NCI-H1417 (cell line): ENCODE measurements around the gene LRRK1.
"Not testable (repeated sequence)": the region's sequence is repeated elsewhere in the genome, so short reads cannot be mapped to it uniquely, and the experiment has no call there.

Source experiments
- DNase-seq, 3 experiments: peaks; one replicate each; lab custom pipeline; 2025; lab: John Stamatoyannopoulos, UW

LRRK1 gene

DNA sequence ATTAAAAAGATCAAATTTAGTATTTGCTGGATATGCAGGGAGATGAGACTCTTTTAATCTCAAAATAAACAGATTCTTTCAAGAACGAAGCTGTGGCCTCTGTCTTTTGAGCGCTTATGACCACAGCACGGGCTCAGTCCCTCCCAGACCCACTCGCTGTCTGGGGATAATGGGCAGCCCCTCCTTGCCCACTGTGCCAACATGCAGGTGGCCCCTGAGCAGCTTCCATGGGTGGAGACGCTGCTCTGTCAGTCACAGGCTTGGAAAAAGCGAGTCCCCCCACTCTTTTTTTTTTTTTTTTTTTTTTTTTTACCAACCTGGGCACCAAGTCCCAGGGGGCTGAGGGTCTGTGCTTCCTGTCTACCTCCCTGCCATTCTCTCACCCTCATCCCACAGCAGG lies 150.9 kb downstream of the LRRK1 start:
- DNase-seq: no peak

DNA sequence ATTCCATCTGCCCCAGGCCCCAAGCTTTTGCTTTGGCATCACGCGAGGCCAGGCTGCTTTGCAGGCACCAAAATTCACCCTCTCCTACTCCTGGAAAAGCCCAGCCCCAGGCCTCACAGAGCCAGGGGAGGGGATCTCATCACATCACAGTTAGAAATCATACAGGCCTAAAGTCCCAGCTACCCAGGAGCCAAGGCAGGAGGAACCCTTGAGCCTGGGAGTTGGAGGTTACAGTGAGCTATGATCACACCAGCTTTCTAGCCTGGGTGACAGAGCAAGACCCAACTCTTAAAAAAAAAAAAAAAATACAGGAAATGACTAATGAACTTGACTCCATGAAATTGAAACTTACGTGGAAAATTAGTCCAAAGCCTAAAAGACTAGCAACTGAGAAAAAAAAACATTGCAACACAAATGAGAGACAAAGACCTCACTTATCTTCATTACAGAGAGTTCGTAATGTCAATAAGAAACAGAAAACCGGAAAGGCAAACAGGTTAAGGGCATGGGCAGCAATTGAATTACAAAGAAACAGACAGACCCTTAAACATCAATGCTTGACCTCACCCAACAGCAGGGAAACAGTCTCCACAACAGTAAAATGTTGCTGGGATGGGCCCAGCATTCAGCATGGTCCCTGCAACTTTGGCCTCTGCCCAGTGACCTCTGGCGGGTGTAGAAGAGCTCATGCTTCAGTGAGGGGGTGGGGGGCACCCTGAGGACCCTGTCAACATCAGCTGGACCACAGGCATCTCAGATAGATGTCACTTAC lies 151.5 kb downstream of the LRRK1 start:
- peak in 2 of 3 experiments; percentile 21 to 51 for DNase-seq

DNA sequence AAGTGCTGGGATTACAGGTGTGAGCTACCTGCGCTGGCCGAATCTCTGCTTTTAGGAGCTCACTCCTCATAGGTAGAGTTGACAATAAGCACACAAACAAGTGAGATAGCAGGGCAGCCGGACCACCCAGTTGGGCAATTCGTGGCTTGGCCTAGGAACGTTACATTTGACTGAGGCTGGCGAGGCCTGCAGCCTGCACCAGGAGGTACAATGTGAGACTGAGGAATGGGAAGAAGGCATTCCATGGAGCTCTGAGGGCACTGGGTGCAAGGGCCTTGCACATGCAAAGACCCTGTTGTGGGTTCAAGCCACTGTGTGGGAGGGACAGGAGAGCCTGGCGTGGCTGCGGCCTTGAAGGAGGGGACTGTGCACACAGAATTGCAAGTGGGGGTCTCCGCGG lies 152.5 kb downstream of the LRRK1 start:
- DNase-seq: no peak

DNA sequence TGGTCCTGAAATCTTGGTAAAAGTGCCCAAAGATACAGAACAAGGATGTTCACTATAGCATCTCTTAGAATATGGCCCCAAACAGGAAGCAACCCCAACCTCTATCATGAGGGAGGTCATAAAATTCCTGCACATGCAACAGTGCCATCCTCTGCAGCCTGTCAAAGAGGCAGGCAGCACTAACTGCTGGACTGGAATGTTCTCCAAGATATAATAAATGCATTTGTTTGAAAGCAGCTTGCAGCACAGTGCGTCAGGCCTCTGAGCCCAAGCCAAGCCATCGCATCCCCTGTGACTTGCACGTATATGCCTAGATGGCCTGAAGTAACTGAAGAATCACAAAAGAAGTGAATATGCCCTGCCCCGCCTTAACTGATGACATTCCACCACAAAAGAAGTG lies 153.1 kb downstream of the LRRK1 start:
- not testable (repeated sequence) for DNase-seq

DNA sequence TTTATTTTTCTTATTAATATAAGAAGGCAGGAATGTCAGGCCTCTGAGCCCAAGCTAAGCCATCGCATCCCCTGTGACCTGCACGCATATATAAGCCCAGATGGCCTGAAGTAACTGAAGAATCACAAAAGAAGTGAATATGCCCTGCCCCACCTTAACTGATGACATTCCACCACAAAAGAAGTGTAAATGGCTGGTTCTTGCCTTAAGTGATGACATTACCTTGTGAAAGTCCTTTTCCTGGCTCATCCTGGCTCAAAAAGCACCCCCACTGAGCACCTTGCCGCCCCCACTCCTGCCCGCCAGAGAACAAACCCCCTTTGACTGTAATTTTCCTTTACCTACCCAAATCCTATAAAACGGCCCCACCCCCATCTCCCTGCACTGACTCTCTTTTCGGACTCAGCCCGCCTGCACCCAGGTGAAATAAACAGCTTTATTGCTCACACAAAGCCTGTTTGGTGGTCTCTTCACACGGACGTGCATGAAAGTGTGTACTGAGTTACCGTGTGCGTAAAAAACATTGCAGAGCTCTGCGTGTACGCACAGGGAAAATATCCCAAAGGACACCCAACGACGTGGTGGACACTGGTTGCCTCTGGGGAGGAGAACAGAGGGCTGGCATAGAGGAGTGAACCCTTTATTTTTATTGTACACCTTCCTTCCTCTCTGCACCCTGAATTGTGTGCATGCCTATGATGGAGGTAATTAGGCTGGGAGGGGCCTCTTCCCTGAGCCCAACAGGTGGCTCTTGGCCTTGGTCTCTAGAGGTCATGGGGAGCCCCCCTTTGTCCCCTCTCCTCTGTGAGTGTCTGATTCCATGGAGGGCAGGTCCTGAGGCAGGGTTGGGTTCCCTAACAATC lies 158.9 kb downstream of the LRRK1 start:
- DNase-seq: not testable (repeated sequence)

DNA sequence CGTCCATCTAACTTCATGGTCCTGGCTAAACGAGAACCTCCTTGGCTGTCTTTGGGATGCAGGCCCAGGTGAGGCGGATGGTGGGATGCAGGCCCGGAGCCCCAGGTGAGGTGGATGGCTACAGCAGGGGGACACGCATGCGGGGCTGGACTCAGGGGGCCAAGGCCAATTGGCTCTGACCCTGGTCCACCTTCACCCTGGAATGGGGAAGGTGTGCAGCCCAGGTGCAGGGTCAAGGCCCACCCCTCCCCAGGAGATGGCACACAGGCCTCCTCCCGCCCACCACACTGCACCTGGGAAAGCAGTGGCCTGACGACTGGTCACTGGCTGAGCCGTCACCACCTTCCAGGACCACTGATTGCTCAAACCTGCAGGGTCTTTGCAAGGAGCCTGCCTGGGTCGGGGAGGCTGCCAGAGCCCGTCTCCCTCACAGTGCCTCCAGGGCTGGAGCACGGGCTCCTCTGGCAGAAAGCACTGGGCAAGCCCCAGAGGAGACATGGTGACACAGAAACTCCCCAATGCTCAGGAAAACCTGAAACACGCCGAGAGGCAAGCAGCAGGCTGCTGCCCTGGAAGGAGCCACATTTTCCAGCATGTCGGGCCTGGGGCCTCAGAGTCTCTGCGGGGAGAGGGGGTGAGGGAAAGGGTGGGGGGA lies 159.6 kb downstream of the LRRK1 start:
- no peak for DNase-seq

DNA sequence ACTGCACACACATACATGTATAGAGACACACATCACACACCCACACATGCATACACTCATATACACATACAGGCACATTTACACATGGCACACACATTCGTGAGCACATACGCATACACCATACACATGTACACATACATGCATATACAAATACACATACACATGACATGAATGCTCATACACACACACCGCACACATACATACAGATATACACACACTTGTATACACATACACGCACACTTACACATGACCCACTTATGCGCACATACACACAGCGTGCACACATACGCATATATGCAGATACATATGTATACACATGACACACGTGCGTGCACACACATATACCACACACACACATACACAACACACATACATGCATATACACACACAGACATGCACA lies 162.7 kb downstream of the LRRK1 start:
- DNase-seq: no peak

DNA sequence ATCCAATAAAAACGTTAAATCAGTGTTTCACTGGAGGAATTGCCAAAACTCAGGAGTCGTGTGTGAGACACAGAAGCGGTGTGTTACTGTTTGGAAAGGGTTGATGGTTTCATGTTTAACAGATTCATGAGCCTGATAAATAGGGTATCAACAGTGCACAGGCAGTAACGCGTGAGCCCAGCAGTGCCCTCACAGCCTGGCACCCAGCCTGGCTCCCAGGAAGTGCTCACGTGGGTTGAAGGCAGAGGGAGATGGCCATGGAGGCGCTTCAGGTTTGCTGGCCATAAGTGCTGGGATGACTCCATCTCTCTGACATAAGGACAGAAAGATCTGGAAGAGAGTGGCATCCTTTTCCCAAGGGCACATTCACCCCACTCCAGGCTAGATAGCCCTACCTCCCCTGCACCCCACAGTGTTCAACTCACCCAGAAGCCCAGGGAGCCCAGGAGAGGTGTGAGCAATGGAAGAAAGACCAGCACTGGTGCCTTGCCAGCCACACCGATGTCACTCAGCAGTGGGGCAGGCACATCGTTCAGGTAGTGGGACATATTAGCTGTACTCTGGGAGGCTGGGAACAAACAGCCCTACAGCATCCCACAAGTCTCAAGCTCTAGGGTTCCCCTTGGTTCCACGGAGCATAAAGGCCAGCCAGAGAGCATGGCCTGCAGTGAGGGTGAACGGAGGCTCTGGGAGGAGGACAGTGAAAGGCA lies 164.3 kb downstream of the LRRK1 start:
- no peak for DNase-seq

DNA sequence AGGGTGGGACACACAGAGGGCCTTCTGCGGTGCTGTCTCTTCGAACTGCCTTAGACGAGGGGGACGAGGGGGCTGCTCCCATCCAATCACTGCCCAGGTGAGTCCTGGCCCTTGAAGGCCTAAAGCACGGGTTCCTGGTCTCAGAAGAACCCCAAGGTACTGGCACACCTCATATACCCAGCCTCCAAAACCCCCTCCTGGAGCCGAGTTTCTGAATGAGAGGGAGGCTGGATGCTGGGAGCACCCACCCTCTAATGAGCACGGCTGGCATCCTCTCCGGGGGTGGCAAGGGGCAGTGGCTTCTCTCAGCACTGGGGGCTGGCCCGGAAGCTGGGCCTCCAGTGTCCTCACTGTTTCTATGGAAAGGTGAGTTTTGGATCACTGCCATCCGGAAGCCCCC lies 165.6 kb downstream of the LRRK1 start:
- DNase-seq: no peak

DNA sequence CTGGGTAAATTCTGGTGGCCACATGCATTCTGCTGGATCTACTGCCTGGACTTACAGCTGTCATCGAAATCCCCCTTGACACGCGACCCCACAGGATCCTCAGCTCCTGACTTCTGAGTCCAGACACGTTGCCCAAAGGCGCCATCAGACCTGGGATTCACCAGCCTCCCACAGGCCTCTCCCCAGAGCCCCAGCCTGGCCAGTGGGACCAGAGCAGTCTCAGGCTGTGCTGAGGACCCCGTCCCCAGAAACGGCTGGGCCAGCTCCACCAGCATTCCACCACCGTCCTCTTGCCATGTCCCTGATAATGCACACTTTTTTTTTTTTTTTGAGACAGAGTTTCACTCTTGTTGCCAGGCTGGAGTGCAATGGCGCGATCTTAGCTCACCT lies 166.1 kb downstream of the LRRK1 start:
- no peak for DNase-seq

DNA sequence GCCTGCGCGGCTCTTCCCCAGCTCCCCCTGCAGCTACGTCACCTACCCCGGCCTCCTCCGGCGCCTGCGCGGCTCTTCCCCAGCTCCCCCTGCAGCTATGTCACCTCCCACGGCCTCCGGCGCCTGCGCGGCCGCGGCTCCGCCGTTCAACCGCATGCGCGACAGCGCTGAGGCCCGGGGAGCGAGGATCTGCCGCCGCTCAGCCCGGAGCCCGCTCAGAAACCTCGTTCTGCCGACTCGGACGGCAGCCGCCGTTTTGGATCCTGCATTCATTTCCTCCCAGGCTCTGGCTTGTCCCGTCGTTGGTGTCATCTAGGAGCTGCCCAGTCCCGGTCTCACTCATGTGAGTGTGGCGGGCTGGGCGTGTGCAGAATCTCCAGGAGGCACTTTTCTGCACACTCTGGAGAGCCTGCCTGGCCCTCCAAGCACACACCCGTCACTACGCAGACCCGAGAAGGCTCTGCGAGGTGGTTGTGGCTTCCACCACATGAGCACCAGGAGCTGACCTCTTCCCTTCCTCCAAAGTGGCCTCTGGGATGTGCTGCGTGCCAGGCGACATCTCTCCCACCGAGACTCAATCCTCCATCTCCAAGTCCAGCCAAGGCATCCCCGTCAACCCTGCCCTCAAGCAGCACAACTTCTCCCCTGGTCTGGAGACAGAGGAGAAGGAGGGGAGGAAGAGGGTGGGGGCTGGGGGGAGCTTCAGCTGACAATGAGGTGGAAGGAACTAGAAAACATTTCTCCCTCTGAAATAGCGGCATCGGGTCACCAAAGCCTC lies 167.4 kb downstream of the LRRK1 start:
- no peak for DNase-seq

DNA sequence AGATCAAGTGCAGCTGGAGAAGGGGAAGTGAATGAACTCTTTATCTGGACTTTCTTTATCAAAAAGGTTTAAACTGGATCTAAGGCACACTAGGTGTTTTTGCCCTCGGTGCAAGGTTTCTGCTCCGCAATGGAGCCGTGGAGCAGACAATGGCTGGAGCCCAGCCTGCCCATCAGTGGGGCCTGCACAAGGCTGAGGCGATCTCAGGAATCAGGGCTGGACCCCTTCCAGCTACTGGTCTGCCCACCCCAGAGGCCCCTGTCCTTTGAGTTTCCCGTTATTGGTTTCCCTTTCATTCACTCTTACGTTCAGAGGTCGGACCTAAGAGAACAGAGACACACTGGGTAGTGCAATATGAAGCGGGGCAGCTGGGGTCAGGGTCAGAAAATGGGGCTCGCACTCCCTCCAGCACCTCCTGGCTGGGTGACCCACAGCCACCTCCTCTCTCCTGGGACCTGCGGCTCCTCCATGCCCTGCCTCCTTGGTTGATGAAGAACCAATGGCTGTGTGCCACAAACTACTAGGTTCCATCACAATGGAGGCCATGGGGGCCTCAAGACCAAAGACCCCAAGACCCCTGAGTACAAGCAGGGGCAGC lies 168.1 kb downstream of the LRRK1 start:
- DNase-seq: no peak

DNA sequence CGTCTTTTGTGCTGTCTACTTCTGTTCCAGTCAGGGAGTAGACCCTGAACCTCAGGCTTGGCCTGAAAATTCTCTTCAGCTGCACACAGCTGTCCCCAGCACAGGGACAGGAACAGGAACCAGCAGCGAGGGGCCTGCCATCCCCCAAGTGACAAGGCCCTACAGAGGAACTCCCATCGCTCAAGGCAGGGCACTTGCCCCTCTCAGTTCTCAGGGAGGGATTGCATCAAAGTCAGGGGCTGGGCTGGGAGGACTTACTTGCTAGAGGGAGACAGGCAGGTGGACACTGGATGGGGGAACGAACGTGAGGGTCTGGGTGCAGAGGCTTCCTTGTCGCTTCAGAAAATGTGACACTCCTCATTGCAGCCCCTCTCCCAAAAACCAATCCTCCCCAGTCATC lies 169.1 kb downstream of the LRRK1 start:
- DNase-seq: no peak

DNA sequence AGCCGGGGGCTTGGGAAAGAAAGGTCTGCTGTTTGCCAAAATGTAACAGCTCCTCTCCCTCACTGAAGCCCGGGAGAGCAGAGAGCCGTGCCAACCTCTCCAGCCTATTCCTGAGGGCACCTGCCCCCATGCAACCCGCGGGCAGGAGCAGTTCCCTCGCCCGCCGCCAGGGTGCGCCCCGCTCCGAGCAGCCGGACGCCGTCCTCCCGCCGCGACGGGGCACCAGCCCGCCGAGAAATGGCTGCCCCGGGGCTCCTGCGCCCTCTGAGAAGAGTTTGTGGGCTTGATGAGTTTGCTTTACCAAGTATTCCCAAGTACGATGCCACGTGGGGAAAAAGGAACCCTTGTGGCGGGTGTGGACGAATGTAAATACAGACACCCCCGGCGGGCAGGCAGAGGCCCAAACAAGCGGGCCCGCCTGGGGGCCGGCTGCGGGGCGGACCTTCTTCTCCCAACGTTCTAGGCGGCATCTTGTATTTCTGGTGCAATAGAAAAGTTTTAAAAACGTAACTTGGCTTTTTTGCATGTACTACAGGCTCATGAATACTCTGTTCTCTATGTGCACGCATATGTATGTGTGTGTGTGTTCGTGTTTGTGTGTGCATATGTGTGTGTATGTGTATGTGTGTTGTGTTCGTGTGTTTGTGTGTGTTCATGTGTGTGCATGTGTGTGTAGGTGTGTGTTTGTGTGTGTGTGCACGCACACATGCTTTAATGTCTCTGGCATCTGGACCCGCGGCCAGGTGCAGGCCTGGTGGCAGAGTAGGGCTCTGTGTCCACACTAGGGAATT lies 169.8 kb downstream of the LRRK1 start:
- peak; percentile 55 to 75 (median 66) for DNase-seq

DNA sequence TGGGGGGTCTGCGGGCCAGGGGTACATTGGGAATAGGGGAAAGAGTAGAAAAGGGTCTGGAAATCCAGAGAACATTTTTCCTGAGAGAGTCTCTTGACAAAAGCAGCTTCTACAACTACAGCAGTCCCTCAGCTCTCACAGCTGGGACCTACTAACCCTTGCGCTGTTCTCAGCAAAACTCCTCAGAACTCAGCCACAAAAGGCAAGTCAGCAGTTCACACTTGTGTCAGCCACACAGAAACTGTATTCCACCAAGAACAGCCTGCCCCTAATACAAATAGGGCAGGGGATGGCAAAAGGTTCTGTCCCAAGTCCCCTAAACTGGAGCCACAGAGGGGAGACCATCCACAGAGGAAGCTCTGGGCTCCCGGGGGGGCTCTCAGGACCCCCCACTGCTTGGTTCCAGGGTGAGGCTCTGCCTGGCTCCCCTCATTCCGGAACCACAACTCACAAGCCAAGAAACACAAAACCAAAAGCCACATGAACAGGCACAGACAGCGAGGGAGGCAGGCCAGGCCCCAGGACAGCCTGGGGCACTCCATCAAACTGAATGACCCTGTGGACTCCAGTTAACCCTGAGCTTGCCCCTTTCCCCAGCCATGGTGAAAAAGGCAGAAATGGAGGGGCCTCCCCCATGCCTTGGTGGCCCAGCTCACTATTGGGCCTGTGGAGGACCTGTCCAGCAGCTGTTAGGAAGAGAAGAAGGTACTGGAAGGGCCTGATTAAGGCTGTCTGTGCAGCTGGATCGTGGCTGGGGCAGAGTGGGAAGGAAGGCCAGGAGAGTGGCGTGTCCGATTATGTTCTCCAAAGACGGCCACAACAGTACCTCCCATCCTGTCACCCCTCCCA lies 170.6 kb downstream of the LRRK1 start:
- no peak for DNase-seq

DNA sequence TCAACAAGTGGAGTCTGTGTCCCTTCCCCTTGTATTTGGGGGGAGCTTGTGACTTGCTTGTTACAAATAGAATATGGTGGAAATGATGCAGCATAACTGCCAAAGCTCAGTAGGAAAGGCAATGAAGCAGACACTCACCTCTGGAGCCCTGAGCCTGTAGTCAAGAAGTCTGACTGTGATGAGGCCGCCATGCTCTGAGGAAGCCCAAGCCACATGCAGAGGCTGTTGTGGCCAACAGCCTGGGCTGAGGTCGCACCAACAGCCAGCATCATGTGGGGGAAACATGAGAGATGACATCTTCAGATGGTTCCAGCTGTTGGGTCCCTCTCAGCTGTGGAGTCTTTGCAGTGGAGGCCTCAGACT lies 171.3 kb downstream of the LRRK1 start:
- no peak for DNase-seq

DNA sequence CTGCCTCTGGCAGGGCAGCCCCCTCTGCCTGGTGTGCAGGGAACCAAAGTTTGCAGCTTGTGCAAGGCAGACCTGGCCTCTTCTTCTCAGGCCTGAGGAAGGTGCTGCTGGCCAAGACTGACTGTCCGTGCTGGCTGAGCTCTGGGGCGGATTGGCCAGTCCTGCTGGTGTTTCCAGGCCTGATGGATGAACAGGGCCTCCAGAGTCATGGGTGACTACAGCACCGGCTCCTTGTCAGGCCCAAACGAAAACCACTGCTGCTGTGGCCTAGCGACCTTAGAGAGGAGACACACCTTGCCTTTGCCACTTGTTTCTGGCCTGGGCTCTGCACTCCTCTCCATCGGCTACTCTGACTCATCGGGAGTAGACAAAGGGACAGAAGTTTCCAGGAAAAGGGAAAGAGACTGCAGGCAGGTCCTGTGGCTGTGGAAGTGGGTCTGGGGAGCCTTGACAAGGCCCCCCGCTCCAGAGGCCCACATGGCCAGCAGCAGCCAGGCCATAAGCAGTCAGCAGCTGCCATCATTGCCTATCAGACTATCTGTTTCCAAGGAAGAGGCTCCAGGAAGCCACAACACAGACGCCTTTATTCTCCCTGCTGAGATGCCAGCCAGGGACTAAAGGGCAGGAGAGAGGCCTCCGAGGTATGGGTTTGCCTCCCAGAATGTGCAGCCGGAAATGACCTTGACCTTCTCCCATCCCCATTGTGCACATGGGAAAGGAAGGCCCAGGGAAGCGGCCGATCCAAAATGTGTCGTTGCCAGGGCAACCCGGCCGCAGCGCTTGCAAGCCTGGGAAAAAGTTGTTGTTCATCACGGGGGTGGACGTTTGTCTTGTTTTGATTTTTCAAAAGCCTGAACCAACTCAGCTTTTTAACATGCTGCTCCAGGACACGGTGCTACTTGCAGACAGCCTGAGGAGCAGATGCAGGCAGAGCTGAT lies 172.2 kb downstream of the LRRK1 start:
- no peak for DNase-seq
